IMR-90 (cell line): ENCODE data around the gene CTNNA1.

Experiments
- CEBPB ChIP-seq: IDR thresholded peaks from 2 replicates; pipeline ENCODE4 v1.6.1; 2012; ENCODE audit warnings: low read depth, low read length, improper control_type of control experiment
- MAZ ChIP-seq: IDR thresholded peaks from 2 replicates; pipeline ENCODE4 v1.6.1; 2012; ENCODE audit warnings: low read depth, mild to moderate bottlenecking, low read length, improper control_type of control experiment, moderate library complexity, borderline replicate concordance
- POLR2A ChIP-seq: IDR thresholded peaks from 2 replicates; pipeline ENCODE4 v1.6.1; 2012; ENCODE audit warnings: mild to moderate bottlenecking, low read depth, low read length
- RAD21 ChIP-seq: IDR thresholded peaks from 2 replicates; pipeline ENCODE4 v1.6.1; 2012; ENCODE audit warnings: low read length, improper control_type of control experiment
- RFX5 ChIP-seq: IDR thresholded peaks from 2 replicates; pipeline ENCODE4 v1.8.0; 2012; ENCODE audit warnings: low read depth, mild to moderate bottlenecking, low read length, moderate library complexity
- TF ChIP-seq, protein P1 (sequence below): conservative IDR thresholded peaks from 2 replicates; pipeline ENCODE4 v1.5.1; 2012; ENCODE audit warnings: mild to moderate bottlenecking, low read depth, low read length, improper control_type of control experiment

GRCh38 chr5:138711087-138711486 is 42.1 kb upstream of the CTNNA1 start:
- TF ChIP-seq RAD21 (no peak), MAZ (no peak), POLR2A (no peak), CEBPB (no peak), RFX5 (no peak)
- TF ChIP-seq, protein P1, sequence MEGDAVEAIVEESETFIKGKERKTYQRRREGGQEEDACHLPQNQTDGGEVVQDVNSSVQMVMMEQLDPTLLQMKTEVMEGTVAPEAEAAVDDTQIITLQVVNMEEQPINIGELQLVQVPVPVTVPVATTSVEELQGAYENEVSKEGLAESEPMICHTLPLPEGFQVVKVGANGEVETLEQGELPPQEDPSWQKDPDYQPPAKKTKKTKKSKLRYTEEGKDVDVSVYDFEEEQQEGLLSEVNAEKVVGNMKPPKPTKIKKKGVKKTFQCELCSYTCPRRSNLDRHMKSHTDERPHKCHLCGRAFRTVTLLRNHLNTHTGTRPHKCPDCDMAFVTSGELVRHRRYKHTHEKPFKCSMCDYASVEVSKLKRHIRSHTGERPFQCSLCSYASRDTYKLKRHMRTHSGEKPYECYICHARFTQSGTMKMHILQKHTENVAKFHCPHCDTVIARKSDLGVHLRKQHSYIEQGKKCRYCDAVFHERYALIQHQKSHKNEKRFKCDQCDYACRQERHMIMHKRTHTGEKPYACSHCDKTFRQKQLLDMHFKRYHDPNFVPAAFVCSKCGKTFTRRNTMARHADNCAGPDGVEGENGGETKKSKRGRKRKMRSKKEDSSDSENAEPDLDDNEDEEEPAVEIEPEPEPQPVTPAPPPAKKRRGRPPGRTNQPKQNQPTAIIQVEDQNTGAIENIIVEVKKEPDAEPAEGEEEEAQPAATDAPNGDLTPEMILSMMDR = no peak
